Measurements from ENCODE around the gene U2SURP.

The U2SURP gene

DNA sequence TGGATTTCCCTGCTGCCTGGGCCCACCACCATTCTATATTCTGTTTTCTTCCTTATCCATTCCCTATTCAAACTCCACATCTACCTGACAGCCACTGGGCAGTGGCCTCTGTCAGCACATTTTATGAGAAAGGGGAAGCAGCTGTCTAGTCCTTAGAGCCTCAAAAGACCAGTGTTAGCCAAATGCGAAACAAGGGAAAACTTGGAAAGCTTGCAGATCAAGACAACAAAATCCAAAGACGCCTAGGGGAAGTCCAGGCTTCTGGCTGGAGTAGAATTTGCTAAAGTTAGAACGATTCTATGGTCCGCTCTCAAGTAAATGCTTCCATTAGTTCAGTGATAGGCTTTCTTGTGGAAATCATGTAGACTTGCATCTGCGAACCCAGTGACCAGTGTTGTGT is 78.8 kb downstream of the U2SURP start:
- no peaks in the 10 kb centered on the region for H3K4me1 ChIP-seq (ENCODE audit: low read length)
- H3K9me2 ChIP-seq (replicated peaks; ENCODE audit: insufficient read depth, low read length), result no peaks in the 10 kb centered on the region
- H3K36me3 ChIP-seq (replicated peaks; ENCODE audit: insufficient read depth, low read length), result no peaks in the 10 kb centered on the region
- no peak for DNase-seq
- H3K27me3 ChIP-seq (replicated peaks; ENCODE audit: insufficient read depth, low read length), result no peaks in the 10 kb centered on the region
- H3K4me3 ChIP-seq (ENCODE audit: low read length), result no peak overlapping the region
- H3K79me2 ChIP-seq (ENCODE audit: low read length), result no peaks in the 10 kb centered on the region
- H3K9me3 ChIP-seq (replicated peaks; ENCODE audit: insufficient read depth, low read length), result no peaks in the 10 kb centered on the region
- TF ChIP-seq, protein P1, sequence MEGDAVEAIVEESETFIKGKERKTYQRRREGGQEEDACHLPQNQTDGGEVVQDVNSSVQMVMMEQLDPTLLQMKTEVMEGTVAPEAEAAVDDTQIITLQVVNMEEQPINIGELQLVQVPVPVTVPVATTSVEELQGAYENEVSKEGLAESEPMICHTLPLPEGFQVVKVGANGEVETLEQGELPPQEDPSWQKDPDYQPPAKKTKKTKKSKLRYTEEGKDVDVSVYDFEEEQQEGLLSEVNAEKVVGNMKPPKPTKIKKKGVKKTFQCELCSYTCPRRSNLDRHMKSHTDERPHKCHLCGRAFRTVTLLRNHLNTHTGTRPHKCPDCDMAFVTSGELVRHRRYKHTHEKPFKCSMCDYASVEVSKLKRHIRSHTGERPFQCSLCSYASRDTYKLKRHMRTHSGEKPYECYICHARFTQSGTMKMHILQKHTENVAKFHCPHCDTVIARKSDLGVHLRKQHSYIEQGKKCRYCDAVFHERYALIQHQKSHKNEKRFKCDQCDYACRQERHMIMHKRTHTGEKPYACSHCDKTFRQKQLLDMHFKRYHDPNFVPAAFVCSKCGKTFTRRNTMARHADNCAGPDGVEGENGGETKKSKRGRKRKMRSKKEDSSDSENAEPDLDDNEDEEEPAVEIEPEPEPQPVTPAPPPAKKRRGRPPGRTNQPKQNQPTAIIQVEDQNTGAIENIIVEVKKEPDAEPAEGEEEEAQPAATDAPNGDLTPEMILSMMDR (IDR thresholded peaks at IDR 0.05; ENCODE audit: low read length), result no peak
- TF ChIP-seq EZH2phosphoT487 (IDR thresholded peaks at IDR 0.05; ENCODE audit: low read length), result no peak
- TF ChIP-seq EZH2 (optimal IDR thresholded peaks at IDR 0.05; ENCODE audit: low read depth, low read length), result no peak
- no peak overlapping the region for H2AFZ ChIP-seq (ENCODE audit: low read length)
- H3K9ac ChIP-seq (ENCODE audit: low read length), result no peak overlapping the region
- no peak overlapping the region for H3K27ac ChIP-seq (ENCODE audit: low read length)
- no peaks in the 10 kb centered on the region for H3F3A ChIP-seq (ENCODE audit: insufficient read depth, low read length)
- H4K20me1 ChIP-seq (ENCODE audit: insufficient read depth, low read length), result no peaks in the 10 kb centered on the region
- H3K4me2 ChIP-seq (ENCODE audit: low read depth, low read length), result no peak overlapping the region

DNA sequence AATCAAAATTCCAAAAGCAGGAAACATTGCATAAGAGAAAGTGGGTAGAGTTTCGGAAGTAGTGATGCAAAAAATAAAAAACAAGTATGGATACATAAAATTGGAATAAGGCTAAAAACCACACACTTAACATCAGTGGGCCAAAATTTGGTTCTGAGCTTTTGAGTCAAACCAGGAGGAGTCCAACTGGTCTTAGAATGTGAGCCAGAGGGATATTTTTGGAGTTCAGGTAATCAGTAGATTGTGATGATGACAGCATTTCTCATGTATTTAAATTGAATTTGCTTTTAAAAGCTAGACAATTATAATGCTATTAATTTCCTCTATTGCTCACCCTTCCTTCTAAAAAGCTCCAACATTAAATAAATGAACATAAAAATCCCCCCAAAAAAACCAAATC is 80.0 kb downstream of the U2SURP start:
- no peak overlapping the region for H3K9ac ChIP-seq (ENCODE audit: low read length)
- no peak for TF ChIP-seq EZH2phosphoT487 (IDR thresholded peaks at IDR 0.05; ENCODE audit: low read length)
- no peak for TF ChIP-seq EZH2 (optimal IDR thresholded peaks at IDR 0.05; ENCODE audit: low read depth, low read length)
- TF ChIP-seq, protein P1 (IDR thresholded peaks at IDR 0.05; ENCODE audit: low read length), result no peak
- H3K27ac ChIP-seq (ENCODE audit: low read length), result no peak overlapping the region
- no peaks in the 10 kb centered on the region for H4K20me1 ChIP-seq (ENCODE audit: insufficient read depth, low read length)
- no peaks in the 10 kb centered on the region for H3F3A ChIP-seq (ENCODE audit: insufficient read depth, low read length)
- H3K4me3 ChIP-seq (ENCODE audit: low read length), result no peak overlapping the region
- no peaks in the 10 kb centered on the region for H3K36me3 ChIP-seq (replicated peaks; ENCODE audit: insufficient read depth, low read length)
- H2AFZ ChIP-seq (ENCODE audit: low read length), result no peak overlapping the region; the same call in 1 of the 2 replicates
- H3K27me3 ChIP-seq (replicated peaks; ENCODE audit: insufficient read depth, low read length), result no peaks in the 10 kb centered on the region
- DNase-seq, result no peak
- H3K79me2 ChIP-seq (ENCODE audit: low read length), result no peaks in the 10 kb centered on the region
- no peaks in the 10 kb centered on the region for H3K9me3 ChIP-seq (replicated peaks; ENCODE audit: insufficient read depth, low read length)
- H3K9me2 ChIP-seq (replicated peaks; ENCODE audit: insufficient read depth, low read length), result no peaks in the 10 kb centered on the region
- H3K4me2 ChIP-seq (ENCODE audit: low read depth, low read length), result no peak overlapping the region
- H3K4me1 ChIP-seq (ENCODE audit: low read length), result no peaks in the 10 kb centered on the region

DNA sequence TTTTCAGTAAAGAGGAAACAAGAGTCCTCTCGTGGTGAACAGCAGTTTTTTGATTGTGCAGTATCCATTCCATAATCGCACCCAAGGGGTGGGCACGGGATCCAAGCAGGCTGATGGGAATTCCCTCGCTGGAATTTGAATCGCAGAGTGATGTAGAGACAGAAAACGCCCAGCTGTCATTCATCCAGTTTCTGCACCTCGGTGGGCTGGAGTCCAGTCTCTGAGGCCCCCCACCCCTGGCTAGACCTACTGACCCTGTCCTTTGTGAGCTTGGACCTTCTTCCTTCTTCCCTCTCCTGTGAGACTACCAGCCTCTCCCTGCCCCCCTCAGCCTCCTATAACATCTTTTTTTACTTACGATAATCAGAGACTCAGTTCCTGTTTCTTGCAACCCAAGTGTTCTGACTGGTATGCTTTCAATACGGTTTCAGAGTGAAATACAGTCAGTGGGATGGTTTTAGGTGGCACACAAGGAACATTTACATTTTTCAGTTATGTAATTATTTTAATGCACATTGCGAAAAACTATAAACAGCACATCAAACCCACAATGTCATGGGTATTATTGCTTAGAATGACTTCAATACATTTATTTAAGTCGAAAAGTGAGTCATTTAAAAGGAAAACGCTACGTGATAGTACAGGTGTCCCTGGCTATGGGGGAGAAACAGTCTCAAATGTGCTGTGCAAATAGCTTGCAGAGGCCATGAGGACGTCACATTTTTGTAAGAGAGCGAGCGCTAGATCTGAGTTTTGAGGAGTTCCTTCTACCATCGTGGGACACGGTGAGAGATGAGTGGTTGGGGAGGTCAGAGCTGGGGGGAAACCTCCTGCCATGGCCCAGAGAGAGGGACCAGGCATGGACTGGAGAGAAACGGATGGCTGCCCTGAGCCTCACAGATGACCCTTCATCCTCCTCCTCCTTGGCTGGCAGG is 80.7 kb downstream of the U2SURP start:
- H3F3A ChIP-seq (ENCODE audit: insufficient read depth, low read length), result no peaks in the 10 kb centered on the region
- H3K9ac ChIP-seq (ENCODE audit: low read length), result no peak overlapping the region
- no peaks in the 10 kb centered on the region for H4K20me1 ChIP-seq (ENCODE audit: insufficient read depth, low read length)
- no peaks in the 10 kb centered on the region for H3K4me1 ChIP-seq (ENCODE audit: low read length)
- no peak overlapping the region for H3K27ac ChIP-seq (ENCODE audit: low read length)
- no peaks in the 10 kb centered on the region for H3K9me3 ChIP-seq (replicated peaks; ENCODE audit: insufficient read depth, low read length)
- H3K79me2 ChIP-seq (ENCODE audit: low read length), result no peaks in the 10 kb centered on the region
- H3K4me3 ChIP-seq (ENCODE audit: low read length), result no peak overlapping the region
- TF ChIP-seq, protein P1 (IDR thresholded peaks at IDR 0.05; ENCODE audit: low read length), result no peak
- no peak for TF ChIP-seq EZH2 (optimal IDR thresholded peaks at IDR 0.05; ENCODE audit: low read depth, low read length)
- TF ChIP-seq EZH2phosphoT487 (IDR thresholded peaks at IDR 0.05; ENCODE audit: low read length), result no peak
- peak overlapping the region; percentile 43; the same call in 1 of the 2 replicates for H2AFZ ChIP-seq (ENCODE audit: low read length)
- H3K9me2 ChIP-seq (replicated peaks; ENCODE audit: insufficient read depth, low read length), result no peaks in the 10 kb centered on the region
- DNase-seq, result no peak
- peak overlapping the region; percentile 21 for H3K4me2 ChIP-seq (ENCODE audit: low read depth, low read length)
- H3K27me3 ChIP-seq (replicated peaks; ENCODE audit: insufficient read depth, low read length), result no peaks in the 10 kb centered on the region
- no peaks in the 10 kb centered on the region for H3K36me3 ChIP-seq (replicated peaks; ENCODE audit: insufficient read depth, low read length)

All from MM.1S (cell line).